IMR-90 (cell line): ENCODE measurements around the gene ATF7IP.

ENCODE experiments used
- BHLHE40 ChIP-seq: fragments of 150-350 bp; IDR thresholded peaks from 2 replicates; pipeline ENCODE4 v1.6.1; 2016; ENCODE audit warnings: mild to moderate bottlenecking, low read depth, low read length
- CEBPB ChIP-seq: IDR thresholded peaks from 2 replicates; pipeline ENCODE4 v1.6.1; 2012; ENCODE audit warnings: low read depth, low read length, improper control_type of control experiment
- CHD1 ChIP-seq: IDR thresholded peaks from 2 replicates; pipeline ENCODE4 v1.6.1; 2012; ENCODE audit warnings: low read depth, low read length, improper control_type of control experiment
- CTCF ChIP-seq: conservative IDR thresholded peaks from 2 replicates; pipeline ENCODE4 v1.5.1; 2012; ENCODE audit warnings: mild to moderate bottlenecking, low read depth, low read length, improper control_type of control experiment
- FOS ChIP-seq: fragments of 150-350 bp; IDR thresholded peaks from 2 replicates; pipeline ENCODE4 v1.6.1; 2016; ENCODE audit warnings: low read depth, low read length
- MAZ ChIP-seq: IDR thresholded peaks from 2 replicates; pipeline ENCODE4 v1.6.1; 2012; ENCODE audit warnings: low read depth, mild to moderate bottlenecking, low read length, improper control_type of control experiment, moderate library complexity, borderline replicate concordance
- MXI1 ChIP-seq: IDR thresholded peaks from 2 replicates; pipeline ENCODE4 v1.6.1; 2012; ENCODE audit warnings: low read depth, mild to moderate bottlenecking, low read length, moderate library complexity, borderline replicate concordance
- NFE2L2 ChIP-seq: fragments of 150-350 bp; IDR thresholded peaks from 2 replicates; pipeline ENCODE4 v1.6.1; 2016; ENCODE audit warnings: low read depth, mild to moderate bottlenecking, low read length
- POLR2A ChIP-seq: IDR thresholded peaks from 2 replicates; pipeline ENCODE4 v1.6.1; 2012; ENCODE audit warnings: mild to moderate bottlenecking, low read depth, low read length
- RAD21 ChIP-seq: IDR thresholded peaks from 2 replicates; pipeline ENCODE4 v1.6.1; 2012; ENCODE audit warnings: low read length, improper control_type of control experiment
- RCOR1 ChIP-seq: IDR thresholded peaks from 2 replicates; pipeline ENCODE4 v1.6.1; 2012; ENCODE audit warnings: mild to moderate bottlenecking, low read length, improper control_type of control experiment; ENCODE audit not compliant: insufficient replicate concordance
- RFX5 ChIP-seq: IDR thresholded peaks from 2 replicates; pipeline ENCODE4 v1.8.0; 2012; ENCODE audit warnings: low read depth, mild to moderate bottlenecking, low read length, moderate library complexity
- SMC3 ChIP-seq: fragments of 150-350 bp; IDR thresholded peaks from 2 replicates; pipeline ENCODE4 v1.6.1; 2016; ENCODE audit warnings: low read depth, mild to moderate bottlenecking, antibody characterized with exemption, low read length, moderate library complexity
- USF2 ChIP-seq: fragments of 150-350 bp; IDR thresholded peaks from 2 replicates; pipeline ENCODE4 v1.6.1; 2017; ENCODE audit warnings: mild to moderate bottlenecking, antibody characterized with exemption, low read length, low read depth

DNA sequence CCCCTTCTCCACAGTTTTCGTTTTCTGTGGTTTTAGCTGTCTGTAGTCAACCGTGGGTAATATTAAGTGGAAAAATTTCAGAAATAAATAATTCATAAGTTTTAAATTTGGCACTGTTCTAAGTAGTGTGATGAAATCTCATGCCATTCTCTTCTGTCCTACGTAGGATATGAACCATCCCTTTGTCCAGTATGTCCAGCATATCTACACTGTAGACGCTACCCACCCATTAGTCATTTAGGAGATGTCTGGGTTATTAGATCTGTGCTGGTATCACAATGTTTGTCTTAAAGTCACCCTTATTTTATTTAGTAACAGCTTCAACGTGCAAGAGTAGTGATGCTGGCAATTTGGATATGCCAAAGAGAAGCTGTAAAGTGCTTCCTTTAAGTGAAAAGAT lies 44.7 kb downstream of the ATF7IP start:
- TF ChIP-seq CEBPB (no peak), MXI1 (no peak), RCOR1 (no peak), CTCF (no peak), POLR2A (no peak), RAD21 (no peak), FOS (no peak), RFX5 (no peak), SMC3 (no peak), USF2 (no peak), NFE2L2 (no peak), CHD1 (no peak), BHLHE40 (no peak), MAZ (no peak)
